ENCODE results near the gene RYR1.
"Not testable (repeated sequence)": the region's sequence is repeated elsewhere in the genome, so short reads cannot be mapped to it uniquely, and the experiment has no call there.

RYR1 gene

DNA sequence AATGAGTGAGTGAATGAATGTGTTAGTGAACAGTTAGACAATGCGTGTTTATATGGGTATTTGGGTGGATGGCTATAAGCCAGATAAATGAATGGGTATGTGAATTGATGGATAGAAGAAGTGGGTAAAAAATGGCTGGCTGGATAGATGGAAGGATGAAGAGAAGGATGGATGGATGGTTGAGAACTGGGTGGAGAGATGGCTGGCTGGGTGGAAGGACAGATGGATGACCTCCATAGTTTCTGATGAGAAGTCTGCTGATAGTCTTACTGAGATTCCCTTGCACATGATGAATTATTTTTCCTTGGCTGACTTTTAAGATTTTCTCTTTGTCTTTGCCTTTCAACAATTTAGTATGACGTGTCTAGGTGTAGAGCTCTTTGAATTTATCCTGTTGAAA lies 57.4 kb downstream of the RYR1 start:
- no peak for DNase-seq (ENCODE audit: low spot score)

GRCh38 chr19:38492181-38492813 lies 58.8 kb downstream of the RYR1 start:
- DNase-seq (ENCODE audit: low spot score): no peak

GRCh38 chr19:38494379-38494778 lies 60.9 kb downstream of the RYR1 start:
- no peak for DNase-seq (ENCODE audit: low spot score)

- DNase-seq (ENCODE audit: low spot score): not testable (repeated sequence)
Measured at GRCh38 chr19:38495375-38495774, 61.9 kb downstream of the RYR1 start.

DNA sequence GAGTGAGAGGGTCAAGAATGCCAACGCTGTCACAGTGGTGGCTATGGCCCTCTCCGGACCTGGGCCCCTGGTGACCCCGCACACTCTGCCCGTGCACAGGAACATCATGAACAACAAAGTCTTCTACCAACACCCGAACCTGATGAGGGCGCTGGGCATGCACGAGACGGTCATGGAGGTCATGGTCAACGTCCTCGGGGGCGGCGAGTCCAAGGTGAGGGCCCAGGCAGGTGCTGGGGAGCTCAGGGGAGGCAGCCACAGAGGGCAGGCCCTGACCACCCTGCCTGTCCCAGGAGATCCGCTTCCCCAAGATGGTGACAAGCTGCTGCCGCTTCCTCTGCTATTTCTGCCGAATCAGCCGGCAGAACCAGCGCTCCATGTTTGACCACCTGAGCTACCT lies 62.6 kb downstream of the RYR1 start:
- no peak for DNase-seq (ENCODE audit: low spot score)

- no peak for DNase-seq (ENCODE audit: low spot score)
Measured at GRCh38 chr19:38496603-38497487, 63.4 kb downstream of the RYR1 start.

GRCh38 chr19:38497907-38498306 lies 64.4 kb downstream of the RYR1 start:
- DNase-seq (ENCODE audit: low spot score): no peak

DNA sequence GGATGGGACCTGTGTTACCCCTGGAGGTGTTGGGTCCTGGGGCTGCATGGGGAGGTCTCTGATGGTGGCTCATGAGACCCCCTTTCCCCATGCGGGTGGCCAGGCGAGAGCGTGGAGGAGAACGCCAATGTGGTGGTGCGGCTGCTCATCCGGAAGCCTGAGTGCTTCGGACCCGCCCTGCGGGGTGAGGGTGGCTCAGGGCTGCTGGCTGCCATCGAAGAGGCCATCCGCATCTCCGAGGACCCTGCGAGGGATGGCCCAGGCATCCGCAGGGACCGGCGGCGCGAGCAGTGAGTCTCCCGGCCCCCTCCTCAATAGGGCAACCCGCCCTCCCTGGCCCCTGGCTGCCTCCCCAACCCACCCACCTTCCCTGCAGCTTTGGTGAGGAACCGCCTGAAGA lies 66.0 kb downstream of the RYR1 start:
- DNase-seq (ENCODE audit: low spot score): no peak

DNA sequence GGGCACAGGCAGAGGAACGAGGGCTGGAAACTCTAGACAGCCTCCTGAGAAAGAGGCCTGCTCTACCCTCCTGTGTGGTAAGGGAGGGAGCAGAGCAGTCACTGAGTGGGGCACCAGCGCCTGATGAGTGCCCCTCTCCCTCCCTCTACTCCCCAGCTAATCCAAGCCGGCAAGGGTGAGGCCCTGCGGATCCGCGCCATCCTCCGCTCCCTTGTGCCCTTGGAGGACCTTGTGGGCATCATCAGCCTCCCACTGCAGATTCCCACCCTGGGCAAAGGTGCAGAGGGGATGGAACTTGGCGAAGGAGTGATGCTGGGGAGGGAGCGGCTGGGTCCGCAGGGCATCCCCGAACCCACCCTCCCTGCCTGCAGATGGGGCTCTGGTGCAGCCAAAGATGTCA lies 67.0 kb downstream of the RYR1 start:
- no peak for DNase-seq (ENCODE audit: low spot score)

- no peak for DNase-seq (ENCODE audit: low spot score)
Measured at GRCh38 chr19:38502410-38503076, 69.1 kb downstream of the RYR1 start.

GRCh38 chr19:38503077-38503410 lies 69.6 kb downstream of the RYR1 start:
- DNase-seq (ENCODE audit: low spot score): no peak

GRCh38 chr19:38505958-38506357 lies 72.5 kb downstream of the RYR1 start:
- no peak for DNase-seq (ENCODE audit: low spot score)

DNA sequence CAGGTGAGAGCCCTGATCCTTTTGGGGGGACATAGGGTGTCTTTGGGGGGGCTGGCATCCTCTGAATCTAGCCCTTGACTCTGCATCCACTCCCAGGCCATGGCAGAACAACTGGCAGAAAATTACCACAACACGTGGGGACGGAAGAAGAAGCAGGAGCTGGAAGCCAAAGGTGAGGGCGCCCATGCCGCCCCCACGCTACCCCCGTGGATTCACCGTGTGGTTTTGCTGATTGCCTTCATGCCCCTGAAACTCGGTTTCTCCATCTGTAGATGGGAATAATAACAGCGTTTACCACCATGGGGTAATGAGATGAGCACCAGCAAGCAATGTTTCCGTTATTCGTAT lies 72.9 kb downstream of the RYR1 start:
- DNase-seq (ENCODE audit: low spot score): no peak

DNA sequence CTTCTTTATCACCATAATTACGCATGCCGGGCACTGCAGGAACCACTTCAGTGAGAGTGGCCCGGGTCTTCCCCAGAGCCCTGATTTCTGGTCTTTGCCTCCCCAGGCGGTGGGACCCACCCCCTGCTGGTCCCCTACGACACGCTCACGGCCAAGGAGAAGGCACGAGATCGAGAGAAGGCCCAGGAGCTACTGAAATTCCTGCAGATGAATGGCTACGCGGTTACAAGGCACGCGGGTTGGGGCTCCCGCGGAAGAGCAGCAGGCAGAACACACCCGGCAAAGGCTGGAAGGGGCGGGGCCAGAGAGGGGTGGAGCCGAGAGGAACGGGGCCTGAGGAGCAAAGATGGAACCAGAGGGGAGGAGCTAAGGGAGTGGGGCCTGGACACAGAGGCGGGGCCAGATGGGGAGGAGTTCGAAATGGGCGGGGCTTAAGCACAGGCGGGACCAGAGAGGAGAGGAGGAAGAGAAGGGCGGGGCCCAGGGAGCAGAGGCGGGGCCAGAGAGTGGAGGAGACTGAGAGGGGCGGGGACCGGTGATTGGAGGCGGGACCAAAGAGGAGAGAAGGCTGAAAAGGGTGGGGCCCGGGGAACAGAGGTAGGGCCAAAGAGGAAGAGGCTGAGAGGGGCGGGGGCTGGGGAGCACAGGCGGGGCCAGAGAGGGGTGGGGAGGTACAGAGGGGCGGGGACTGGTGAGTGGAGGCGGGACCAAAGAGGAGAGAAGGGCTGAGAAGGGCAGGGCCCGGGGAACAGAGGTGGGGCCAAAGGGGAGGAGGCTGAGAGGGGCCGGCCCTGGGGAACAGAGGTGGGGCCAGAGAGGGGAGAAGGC lies 73.4 kb downstream of the RYR1 start:
- DNase-seq (ENCODE audit: low spot score): peak; percentile 79

DNA sequence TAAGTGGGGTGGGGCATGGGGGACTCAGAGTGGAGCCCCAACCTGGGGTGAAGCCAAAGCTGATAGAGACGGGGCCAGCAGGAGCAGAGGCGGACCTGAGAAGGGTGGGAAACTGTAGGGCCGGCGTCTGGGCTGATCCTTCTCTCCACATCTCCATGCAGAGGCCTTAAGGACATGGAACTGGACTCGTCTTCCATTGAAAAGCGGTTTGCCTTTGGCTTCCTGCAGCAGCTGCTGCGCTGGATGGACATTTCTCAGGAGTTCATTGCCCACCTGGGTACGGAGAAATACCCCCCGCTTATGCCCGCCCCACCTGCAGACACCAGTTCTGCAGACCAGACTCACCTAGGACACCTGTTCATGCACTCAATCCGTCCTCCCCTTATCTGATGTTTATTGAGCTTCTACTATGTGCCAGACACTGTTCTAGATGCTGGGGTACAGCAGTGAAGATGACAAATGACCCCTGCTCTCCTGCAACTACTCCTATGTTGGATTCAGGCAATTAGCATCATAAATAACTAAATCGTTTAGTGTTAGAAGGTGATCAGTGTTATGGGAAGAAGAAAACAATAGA lies 74.1 kb downstream of the RYR1 start:
- DNase-seq (ENCODE audit: low spot score): no peak

GRCh38 chr19:38508507-38508906 lies 75.0 kb downstream of the RYR1 start:
- no peak for DNase-seq (ENCODE audit: low spot score)

DNA sequence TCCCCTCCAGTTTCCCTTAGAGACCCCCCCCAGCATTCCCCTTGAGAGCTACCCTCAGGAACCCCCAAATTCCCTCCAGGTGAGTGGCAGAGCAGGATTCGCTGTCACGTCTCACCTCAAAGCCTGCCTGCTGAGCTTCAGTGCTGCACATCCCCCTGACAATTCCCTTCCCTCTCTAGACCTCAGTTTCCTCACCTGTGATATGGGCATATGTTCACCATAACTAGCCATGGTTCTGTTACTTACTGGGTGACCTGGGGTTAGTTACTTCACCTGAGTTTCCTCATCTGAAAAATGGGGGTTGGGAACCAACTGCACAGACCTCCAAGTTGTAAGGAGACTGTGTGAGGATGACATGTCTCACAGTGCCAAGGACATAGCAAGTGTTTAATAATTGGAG lies 75.5 kb downstream of the RYR1 start:
- DNase-seq (ENCODE audit: low spot score): no peak

DNA sequence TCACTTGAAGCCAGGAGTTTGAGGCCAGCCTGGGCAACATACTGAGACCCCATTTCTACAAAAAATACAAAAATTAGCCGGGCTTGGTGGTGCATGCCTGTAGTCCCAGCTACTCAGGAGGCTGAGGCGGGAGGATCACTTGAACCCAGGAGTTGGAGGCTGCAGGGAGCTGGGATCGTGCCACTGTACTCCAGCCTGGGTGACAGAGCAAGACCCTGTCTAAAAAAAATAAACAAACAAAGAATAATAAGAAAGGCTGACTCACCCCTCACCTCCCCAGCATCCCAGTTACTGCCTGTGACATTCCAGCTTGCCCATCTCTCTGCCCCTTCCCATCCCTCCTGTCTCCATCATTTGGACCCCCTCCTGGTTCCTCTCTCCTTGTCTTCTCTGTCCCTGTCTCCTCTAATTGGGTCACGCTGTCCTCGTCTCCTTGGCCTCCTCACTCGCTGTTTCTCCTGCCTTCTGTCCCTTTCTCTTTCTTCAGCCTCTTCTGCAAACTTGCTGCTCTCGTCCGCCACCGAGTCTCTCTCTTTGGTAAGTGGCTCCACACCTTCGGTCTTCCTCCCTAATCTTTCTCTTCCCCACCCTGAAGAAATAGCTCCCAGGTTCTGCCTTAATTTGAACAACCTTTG lies 77.7 kb downstream of the RYR1 start:
- DNase-seq (ENCODE audit: low spot score): no peak

DNA sequence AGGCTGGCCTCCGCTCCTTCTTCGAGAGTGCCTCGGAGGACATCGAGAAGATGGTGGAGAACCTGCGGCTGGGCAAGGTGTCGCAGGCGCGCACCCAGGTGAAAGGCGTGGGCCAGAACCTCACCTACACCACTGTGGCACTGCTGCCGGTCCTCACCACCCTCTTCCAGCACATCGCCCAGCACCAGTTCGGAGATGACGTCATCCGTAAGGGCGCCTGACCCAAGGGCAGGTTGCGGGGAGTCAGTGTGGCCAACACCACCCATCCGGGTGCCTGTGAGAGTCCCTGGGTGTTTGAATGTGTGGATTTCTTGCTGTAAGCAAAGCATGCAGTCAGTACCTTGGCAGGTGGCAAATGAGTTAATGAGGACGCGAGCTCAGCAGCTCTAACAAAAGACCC lies 78.8 kb downstream of the RYR1 start:
- DNase-seq (ENCODE audit: low spot score): no peak

DNA sequence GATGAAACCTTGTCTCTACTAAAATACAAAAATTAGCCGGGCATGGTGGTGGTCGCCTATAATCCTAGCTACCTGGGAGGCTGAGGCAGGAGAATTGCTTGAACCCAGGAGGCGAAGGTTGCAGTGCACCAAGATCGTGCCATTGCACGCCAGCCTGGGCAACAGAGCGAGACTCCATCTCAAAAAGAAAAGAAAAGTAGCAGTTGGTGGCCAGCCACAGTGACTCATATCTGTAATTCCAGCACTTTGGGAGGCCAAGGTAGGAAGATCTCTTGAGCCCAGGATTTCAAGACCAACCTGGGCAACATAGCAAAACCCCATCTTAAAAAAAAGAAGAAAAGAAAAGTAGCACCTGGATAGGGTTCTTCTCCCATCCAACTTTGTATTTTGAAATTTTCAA lies 79.7 kb downstream of the RYR1 start:
- not testable (repeated sequence) for DNase-seq (ENCODE audit: low spot score)

- DNase-seq (ENCODE audit: low spot score): no peak
Measured at GRCh38 chr19:38513762-38514167, 80.3 kb downstream of the RYR1 start.
